ENCODE data around the gene ANXA2.

Gene ANXA2

DNA sequence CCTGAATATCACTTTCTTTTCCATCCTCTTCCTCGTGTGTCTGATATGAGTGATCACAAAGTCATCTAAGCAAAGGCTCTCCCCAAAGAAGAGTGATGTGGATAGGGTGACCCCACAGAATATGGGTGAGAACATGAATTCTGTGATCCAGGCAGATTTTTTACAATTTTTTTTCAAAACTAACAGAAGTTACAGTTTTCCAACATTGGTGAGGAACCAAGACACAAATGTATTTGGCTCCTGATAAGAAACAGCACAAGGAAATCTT lies 27.0 kb downstream of the ANXA2 start:
- DNase-seq (ENCODE audit: low read depth in 2 of 2), result no peak

DNA sequence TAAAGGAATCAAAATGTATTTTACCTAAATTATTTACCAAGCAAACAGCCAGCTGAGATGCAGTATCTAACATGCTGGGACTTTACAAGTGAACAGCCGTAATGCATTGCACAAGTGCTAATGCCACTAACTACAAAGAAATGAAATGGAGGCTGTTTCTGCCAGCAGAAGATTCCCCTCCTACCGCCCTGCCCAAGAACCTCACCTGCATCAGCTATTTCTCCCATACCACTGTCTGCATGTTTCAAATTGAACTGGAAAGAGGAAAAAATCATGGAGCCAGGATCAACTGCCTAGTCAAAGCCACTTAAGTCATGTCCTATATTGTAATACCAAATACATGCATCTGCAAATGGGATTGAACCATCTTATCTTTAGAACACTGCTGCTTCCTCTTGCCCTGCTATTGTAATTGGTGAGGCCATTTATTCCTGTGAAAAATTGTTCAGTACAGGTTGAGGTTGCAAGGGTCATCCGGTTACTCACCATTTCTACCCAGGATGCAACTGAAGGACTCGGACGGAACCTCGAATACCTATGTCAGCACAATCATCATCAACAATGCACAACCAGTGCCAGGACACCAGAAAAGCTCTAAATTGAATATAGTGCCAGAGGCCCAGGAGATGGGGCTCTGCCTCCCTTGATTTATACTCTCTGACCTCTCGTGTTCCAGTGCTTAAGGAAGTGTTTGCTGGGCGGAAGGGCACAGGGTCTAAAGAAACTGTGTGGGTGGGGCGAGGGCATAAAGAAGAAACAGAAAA lies 27.5 kb downstream of the ANXA2 start:
- no peak for DNase-seq (ENCODE audit: low read depth in 2 of 2)

DNA sequence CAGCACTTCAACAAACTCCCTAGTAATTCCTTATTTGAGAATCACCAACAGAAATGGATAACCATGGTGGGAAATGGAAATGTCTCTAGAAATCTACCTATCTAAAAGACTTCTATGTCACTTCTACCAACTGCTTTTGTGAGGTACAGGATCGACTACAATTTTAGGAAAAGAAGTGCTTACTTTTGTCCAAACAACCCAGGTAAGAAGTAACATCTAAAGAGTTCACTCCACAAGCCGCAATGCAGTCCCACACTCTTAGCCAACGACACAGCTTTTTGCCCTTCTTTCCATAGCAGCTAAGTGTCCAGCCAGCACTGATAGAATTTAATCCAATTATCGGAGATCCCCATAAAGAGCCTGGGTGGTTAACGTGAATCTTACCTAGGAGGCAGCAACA lies 28.1 kb downstream of the ANXA2 start:
- DNase-seq (ENCODE audit: low read depth in 2 of 2), result no peak

DNA sequence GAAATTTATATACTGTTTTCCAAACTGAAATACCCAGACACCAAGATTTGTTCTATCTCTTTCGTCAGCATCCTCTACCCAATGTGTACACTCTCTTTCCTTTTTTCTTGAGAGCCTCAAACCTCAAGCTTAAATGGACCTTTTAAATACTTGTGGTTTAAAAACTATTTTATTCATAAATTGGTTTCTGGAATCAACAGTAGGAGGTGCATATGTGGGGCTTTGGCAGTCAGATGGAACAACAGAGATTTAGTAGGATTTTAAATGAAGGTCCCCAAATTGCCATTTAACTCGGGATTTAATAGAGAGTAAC lies 33.2 kb downstream of the ANXA2 start:
- no peak for DNase-seq (ENCODE audit: low read depth in 2 of 2)

DNA sequence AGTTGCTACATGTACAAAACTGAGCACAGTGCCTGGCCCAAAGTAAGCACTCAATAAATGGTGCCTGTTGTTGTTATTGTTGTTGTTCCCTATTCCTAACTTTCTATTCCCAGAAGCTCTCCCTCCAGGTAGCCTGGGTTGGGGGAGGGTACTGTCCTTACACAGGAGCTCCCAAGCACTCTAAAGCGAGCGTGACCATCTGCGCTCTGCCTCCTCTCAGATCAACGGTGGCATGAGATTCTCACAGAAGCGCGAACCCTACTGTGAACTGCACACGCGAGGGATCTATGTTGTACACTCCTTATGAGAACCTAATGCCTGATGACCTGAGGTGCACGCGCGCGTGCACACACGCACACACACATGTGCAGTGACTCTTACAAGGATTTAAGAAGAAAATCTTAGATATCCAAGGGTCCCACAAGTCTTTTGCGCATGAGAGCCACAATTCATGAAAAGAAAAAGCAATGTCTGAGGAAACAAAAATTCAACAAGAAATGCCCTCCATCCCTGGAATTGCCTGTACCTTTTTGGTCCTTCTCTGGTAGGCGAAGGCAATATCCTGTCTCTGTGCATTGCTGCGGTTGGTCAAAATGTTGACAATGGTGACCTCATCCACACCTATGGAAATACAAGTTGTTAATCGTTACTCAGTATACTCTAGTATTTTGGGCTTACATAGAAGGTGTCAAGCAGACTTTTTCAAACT lies 33.7 kb downstream of the ANXA2 start:
- DNase-seq (ENCODE audit: low read depth in 2 of 2), result no peak

DNA sequence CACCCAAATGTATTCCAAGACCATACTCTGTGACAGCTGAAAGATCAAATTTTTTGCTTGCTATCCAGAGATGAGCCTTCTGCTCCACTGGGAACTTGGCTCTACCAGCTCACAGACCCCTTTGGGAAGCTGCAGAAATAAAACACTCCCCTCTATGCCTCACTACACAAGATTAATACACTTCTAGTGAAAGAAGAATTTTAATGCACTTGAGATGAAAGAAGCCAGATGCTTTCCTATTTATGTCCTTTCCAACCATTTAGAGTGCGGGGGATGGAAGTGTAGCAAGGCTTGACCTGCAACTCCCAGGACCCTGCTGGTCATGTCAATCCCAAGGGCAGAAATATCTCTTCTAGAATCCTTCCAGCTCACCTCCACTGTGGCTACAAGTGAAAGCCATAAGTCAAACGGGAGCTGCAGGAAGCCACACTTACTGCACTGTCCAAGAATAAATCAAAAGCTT lies 34.7 kb downstream of the ANXA2 start:
- no peak for DNase-seq (ENCODE audit: low read depth in 2 of 2)

DNA sequence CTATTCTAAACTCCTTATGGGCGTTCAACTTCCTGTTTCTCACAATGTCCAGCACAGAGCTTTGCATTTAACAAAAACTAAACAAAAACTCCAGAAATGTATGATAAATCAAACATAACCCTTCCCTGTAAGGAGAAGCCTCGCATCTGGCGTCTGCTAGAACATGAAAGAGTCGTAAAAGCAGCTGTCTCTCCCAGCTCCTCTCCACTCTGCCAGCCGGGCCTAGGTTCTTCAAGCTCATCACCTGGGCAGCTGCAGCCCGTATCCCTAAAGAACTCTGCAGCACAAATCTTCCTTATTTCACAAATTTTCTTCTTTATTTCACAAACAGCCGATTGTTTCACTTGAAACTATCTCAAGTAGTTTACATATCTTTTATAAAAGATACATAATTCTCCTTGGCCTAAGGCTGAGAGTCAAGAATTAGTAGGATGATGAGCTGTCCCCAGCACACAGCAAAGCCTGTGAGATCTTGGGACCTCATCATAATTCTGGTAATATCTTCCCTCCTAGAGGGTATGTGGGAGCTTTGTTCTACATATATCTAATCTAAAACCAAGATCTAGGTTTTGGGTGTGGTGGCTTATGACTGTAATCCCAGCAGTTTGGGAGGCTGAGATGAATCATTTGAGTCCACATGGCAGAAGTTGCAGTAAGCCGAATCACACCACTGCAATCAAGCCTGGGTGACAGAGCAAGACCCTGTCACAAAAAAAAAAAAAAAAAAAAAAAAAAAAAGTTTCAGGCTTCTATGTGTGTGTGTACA lies 35.3 kb downstream of the ANXA2 start:
- DNase-seq (ENCODE audit: low read depth in 2 of 2), result peak; percentile 24 to 39

DNA sequence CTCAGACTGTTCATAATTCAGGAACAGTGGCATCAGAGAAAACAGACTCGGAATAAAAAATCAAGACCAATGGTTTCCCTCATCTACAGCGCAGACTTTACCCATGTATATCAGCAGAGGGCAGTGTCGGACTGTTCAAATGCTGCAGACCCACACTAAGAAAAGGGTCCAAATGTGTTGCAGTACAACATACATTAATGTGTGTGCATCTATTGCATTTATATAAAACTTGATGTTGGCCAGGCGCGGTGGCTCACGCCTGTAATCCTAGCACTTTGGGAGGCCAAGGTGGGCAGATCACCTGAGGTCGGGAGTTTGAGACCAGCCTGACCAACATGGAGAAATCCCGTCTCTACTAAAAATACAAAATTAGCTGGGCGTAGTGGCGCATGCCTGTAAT lies 38.0 kb downstream of the ANXA2 start:
- DNase-seq (ENCODE audit: low read depth in 2 of 2), result peak in 1 of 2 donors; percentile 10

DNA sequence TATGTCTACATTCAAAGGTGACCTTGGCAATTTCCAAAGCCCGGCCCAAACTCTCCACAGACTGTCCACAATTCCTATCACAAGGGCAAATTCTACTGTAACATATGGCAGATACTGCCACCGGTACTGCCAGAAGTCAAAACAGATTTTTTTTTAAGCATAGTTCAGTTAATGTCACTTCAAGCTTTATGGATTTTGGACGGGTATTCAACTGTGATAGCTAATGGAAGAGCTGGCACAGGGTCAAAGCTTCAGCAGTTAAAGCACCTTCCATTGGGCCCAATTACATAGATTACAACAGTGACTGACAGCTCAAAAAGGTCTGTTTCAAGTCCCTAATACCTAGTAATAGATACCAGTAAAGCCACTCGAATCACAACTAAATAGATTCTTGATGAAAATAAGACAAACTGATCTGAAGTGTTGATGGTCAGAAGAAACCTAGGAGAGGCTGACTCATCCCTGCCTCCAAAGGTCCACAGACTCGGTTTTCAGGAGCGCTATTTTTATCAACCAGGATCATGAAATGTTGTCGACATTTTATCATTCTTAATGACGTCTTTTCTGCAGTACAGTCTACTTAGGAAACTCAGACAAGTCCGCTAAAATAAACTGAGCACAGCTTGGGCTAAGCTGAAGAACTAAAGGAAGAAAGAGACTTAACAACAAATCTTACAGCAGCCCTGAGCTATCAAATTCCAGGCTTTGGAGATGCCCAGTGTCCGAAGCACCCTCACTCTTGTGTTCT lies 38.7 kb downstream of the ANXA2 start:
- no peak for DNase-seq (ENCODE audit: low read depth in 2 of 2)

DNA sequence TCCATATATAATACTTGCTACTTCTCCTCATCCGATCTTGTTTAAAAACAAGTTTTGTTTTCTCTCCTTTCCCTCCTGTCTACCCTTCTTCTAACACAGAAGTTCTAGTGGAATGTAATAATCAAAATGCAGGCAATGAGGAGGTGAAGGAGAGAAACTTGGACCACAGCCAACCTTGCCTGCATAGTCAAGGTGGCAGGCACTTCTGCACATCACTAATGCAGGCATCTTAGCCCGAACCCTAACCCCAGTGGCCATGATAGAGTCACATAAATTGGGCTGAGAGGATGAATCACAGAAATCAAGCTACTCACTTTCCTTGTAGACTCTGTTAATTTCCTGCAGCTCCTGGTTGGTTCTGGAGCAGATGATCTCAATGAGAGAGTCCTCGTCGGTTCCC lies 41.0 kb downstream of the ANXA2 start:
- DNase-seq (ENCODE audit: low read depth in 2 of 2), result no peak

DNA sequence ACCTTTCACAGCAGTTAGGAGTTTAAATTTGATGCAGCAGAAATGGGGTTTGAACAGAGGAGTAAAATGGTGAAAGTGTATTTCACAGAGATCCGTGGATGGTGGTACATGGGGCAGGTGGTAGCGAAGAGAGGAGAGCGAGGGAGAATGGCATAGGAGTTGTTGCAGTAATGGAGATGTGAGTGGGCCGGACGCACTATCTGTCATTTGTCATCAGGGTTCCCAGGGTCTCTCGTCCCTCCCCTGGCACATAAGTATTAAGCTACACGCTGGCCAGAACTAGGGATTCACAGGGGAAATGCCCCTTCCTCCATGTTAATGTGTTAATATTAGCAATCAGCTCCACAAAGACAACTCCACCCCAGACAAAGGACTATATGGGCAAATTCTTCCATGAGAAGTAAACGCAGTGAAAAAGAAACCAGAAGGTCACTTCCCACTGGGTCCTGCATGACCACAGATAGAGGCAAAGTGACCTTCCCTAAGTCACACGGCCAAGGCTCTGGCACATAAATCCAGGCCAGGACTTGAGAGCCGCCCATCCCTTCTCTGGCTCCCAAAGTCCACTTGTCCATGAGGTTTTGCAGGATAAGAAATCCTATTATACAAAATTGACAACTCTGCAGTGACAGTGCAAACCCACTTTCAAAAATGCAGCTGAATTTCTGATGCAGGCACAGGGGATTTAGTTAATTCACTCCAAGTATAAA lies 42.5 kb downstream of the ANXA2 start:
- no peak for DNase-seq (ENCODE audit: low read depth in 2 of 2)

DNA sequence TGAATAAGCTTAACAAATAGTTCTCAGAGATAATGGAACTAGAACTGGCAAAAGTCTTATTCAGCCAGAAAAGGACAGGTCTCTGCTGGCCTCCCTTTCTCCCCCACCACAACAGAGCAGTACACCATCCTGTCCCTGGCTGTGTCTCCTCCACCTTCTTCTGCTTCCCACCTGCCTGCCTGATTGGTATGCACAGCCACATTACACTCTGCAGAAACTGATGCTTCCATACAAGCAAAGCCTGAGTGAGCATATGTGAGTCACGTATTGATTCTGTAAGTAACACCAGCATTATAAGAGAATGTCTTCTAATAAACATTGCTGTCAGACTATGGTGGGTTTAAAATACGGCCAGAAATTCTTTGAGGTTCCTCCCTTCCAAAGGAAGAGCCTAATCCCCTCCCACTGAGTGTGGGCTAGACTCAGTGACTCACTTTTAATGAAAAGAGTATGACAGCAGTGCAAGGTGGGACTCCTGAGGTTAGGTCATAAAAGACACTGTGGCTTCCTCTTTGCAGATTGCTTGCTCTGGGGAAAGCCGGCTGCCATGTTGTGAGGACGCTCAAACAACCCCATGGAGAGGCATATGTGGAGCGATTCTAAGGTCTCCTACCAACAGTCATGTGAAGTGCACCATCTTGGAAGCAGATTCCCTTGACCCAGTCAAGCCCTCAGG lies 44.4 kb downstream of the ANXA2 start:
- no peak for DNase-seq (ENCODE audit: low read depth in 2 of 2)

DNA sequence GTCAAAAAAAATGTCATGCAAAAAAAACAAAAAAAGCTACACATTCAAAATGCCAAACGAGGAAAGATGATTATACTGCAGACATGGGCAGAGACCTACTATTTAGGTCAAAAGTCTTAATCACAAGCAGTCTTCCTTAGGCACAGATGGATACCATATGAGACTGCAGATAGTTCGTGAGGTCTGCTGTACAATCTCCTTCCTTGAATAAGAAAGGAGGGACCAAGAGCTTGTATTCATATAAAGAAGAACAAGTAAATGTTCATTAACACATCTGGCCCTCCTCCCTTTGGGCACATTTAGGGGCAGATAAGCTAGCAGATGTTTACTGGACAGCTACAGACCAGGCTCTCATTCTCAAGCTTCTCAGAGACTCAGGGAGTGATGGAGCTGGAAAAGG lies 45.3 kb downstream of the ANXA2 start:
- DNase-seq (ENCODE audit: low read depth in 2 of 2), result no peak

DNA sequence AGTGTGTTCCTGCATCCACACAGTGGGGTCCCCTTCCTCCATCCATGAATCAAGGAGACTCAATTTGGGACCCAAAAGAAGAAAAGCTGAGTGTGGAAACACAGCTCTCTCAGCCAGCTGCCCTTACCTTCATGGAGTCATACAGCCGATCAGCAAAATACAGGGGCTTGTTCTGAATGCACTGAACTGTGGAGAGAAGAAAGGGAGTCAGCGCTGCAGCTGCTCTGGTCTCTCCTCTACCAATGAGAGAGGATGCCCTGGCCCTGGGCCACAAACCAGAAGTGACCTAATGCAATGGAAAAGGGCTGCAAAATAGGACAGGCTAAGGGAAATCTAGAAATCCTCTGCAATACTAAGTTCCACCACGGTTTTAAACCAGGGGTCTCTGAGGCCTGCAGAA lies 46.7 kb downstream of the ANXA2 start:
- DNase-seq (ENCODE audit: low read depth in 2 of 2), result no peak

DNA sequence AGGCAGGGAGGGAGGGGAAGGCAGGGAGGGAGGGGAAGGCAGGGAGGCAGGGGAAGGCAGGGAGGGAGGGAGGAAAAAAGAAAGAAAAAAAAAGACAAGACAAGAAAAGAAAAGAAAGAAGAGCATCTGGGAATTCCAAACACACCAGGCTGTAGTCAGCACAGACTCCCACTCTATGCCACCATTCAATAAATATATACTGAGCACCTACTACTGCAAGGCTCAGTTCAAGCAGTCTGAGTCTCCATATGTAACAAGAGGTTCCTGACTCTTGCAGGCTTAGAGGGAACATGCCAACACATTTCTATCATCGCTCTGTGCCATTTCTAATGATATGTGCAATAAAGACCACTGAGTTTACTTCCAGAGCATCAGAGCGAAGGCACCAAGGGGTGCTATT lies 47.7 kb downstream of the ANXA2 start:
- DNase-seq (ENCODE audit: low read depth in 2 of 2), result no peak

DNA sequence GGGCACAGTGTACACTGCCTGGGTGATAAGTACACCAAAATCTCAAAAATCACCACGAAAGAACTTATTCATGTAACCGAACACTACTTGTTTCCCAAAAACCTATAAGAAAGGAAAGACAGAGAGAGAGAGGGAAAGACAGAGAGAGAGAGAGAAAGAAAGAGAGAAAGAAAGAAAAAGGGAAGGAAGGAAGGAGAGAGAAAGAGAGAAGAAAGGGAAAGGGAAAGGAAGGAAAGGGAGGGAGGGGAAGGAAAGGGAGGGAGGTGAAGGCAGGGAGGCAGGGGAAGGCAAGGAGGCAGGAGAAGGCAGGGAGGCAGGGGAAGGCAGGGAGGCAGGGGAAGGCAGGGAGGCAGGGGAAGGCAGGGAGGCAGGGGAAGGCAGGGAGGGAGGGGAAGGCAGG lies 48.2 kb downstream of the ANXA2 start:
- no peak for DNase-seq (ENCODE audit: low read depth in 2 of 2)

DNA sequence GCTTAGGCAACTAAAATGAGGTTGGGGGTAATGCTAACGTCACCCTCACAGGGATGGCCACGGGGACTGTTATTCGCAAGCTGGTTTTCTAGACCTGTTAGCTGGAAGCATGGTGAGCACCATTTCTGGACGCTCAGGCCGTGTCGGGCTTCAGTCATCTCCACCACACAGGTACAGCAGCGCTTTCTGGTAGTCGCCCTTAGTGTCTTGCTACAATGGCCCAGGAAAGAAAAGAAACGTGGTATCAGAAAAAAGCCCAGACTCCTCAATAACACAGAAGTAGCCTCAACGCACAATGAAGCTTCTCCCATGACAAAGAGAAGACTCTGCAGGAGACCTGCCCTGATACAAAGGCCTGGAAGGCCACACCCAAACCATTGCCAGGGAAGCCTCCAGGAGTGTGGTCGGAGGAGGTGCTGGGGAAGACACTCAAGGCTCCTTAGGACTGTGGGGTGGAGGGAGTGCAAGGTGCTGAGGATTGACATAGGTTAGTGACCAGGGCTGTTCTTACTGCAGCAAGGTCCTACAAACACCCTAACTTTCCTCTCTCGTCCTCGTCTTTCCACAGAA lies 50.2 kb downstream of the ANXA2 start:
- no peak for DNase-seq (ENCODE audit: low read depth in 2 of 2)

DNA sequence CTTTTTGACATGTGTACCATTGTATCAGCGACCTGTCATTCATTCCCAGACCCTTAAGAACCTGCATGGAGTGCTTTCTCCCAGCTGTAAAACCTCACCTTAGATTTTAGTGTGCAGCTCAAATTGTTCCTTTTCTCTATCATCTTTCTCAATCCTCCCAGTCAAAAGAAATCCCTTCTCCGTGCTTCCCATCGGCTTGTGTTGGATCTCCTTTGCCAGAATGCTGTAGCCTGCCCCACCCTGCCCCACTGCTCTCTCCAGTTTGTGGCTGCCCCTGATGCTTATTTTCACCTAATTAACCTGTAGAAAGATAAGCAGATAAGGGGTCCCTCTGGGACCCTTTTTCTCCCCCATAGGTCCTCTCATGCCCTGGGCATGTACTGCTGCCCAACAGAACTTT lies 51.1 kb downstream of the ANXA2 start:
- DNase-seq (ENCODE audit: low read depth in 2 of 2), result no peak

DNA sequence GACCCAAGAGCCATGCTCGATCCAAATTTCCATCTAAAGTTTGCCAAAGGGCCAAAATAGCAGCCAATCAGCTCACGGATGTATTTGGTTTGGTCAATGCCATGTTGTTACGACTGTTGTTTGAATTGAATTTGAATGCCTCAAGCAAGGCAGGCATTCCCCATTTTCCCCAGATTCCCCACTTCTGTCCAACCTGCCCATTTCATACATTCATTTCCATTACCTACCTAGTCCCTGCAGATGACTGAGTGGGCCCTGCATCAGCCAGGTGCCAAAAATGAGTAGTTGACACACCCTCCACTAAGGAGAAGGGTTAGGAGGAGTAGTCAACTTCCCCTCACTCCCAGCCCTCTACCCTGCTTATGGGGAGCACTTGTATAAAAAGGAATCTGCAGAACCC lies 51.7 kb downstream of the ANXA2 start:
- DNase-seq (ENCODE audit: low read depth in 2 of 2), result no peak

DNA sequence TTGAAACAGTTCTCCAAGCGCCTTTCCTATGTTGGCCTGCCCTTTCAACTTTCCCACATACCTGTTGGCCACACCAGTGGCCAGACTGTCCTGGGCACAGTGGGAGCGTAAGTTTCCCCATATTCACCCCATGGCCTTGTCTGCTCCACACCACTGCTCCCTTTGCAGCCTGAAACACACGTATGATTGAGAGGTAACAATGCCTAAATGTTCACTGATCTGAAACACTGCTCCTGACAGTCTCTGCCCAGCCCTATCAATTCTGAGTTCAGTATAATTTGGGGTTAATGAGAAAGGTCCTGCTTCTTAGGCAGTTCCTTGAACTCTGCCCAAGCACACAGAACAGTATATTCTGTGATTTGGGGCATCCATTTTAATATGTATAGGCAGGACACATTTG lies 52.2 kb downstream of the ANXA2 start:
- no peak for DNase-seq (ENCODE audit: low read depth in 2 of 2)

DNA sequence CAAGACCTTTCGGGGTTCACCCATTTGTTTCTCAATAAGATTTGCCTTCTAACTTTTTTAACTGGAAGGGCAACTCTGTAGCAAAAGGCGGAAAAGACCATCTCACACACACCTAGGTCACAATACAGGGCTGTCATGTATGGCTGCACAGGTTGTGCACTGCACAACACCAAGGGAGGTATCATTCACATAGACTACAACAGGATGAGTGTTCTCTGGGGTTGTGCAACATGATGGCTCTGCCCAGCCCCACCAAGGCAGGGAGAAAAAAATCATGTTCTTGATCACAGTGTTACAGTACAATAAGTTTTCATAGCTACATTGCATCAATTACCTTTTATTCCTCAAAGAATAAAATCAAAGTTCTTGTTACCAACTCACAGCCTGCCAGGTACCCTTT lies 52.8 kb downstream of the ANXA2 start:
- no peak for DNase-seq (ENCODE audit: low read depth in 2 of 2)
